Fibroblast of gingiva (primary cell): Measurements from ENCODE around the gene KANK3.
"Not testable (repeated sequence)": the region's sequence is repeated elsewhere in the genome, so short reads cannot be mapped to it uniquely, and the experiment has no call there.

Experiments used
- DNase-seq: peaks from one replicate; pipeline ENCODE4 v3.0.0-alpha.2; 2011; ENCODE audit warnings: low read depth

KANK3 gene

DNA sequence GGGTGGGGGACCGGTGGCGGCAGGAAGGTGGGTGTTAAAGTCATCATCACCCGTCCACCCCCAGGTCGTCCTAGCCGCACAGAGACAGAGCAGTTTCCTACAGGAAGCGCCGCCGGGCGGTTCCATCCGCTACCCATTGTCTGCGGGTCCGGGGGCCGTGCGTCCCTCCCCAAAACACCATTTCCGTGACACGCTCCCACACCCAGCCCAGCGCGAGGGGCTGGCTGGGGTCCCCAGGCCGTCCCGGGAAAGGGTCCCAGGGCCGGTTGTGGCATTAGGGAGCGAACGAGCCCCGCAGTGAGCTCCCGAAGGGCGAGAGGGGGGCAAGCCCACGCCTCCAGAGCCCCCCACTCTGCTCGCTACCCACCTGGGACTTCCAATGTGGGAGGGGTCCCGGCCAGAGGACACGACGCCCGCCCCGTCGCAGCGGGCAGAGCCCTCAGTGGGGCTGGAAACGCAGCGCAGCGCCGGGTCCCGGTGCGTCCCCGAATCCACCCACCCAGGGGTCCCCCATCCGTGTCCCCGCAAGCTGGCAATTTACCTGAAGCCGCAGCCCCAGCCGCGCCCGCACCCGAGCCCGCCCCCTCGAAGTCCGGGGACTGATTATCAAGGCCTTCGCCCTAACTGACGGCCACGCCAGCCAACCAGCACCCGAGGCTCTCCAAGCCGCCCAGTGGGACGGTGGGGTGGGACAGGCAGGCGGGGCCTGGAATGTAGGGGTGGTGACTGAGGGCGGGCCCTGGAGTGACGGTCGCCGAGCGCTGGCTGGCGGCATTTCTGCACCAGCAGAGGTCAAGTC, at the start of gene KANK3:
TSS of gene KANK3 (minus strand) at position 579 of the 799 bp plus-strand sequence. CDS start 5,434 bp downstream, outside the sequence.
- DNase-seq = peak; percentile 97

DNA sequence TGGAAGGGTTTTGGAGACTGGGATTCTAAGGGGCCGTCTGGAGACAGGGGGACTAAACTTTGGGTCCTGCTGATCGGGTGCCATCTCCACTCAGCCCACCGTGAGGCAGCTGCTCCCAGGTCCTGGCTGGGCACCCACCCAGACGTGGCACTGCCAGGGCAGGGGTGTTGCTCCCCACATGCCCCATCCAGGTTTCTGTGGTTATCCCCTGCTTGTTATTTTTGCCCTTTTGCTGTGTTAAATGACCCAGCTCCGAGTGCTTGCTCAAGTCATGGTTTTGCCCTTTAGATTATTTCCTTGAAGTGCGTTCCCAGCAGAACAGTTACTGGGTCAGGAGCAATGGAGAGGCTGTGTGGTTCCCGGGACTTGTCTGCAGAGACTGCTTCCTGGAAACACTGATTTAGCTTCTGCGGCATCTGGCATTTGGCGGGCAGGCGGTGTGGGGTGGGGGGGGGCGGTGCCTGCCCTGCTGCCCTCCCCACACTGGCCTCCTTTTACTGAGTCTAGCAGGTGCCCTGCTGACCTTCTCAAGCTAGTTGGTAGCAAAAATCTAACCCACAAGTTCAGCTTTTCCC, 49.0 kb upstream of the KANK3 start:
- DNase-seq = peak; percentile 68

DNA sequence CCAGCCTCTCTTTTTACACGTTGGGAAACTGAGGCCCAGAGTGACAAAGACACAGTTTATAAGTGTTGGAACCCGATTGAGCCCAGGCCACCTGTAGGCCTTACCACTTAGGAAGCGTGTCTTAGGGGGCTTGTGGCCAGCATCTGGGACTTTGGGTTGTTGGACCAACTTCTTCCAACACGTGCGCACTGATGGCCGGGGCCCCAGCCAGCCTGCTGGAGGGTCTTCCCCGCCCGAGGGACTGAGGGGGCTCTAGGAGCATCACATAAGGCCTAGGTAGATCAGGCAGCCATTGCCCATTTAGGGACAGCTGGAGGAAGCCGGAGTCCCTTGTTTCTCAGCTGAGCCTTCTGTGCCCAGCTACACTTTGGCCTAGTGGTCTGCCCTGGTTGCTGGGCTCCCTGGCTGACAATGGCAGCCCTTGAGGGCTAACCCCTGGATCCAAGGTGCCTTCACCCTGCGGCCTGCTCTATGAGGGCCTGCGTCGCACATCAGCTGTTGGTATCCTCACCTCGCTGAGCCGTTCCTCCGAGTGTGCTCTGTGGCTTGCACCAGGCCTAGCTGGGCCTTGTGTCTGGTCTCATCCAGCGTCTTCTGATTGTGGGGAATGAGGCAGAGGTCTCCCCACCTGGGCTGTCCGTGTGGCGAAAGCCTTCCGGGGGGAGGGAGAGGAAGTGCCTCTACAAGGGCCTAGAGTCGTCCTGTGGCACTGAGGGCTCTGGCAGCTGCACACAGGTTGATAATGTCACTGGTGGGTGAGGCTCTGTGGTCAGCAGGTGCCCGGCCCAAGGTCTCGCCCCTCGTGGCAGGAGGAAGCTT, 48.3 kb upstream of the KANK3 start:
- DNase-seq = no peak

DNA sequence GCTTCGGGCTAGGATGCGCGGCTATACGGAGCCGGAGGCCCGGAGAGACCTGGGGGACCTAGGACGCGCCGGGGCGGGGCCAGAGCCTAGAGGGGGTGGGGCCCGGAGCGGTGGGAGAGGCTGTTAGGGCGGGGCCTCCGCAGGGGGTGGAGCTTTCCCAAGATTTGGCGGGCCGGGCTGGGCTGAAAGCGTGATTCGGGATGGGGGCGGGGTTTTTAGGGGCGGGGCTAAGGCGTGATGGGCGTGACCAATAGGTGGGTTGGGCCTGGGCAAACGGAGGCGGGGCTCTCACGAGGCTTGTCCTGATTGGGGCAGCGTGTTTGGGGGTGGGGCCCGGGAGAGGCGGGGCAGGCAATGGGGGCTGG, 47.5 kb upstream of the KANK3 start:
- DNase-seq = peak; percentile 86

DNA sequence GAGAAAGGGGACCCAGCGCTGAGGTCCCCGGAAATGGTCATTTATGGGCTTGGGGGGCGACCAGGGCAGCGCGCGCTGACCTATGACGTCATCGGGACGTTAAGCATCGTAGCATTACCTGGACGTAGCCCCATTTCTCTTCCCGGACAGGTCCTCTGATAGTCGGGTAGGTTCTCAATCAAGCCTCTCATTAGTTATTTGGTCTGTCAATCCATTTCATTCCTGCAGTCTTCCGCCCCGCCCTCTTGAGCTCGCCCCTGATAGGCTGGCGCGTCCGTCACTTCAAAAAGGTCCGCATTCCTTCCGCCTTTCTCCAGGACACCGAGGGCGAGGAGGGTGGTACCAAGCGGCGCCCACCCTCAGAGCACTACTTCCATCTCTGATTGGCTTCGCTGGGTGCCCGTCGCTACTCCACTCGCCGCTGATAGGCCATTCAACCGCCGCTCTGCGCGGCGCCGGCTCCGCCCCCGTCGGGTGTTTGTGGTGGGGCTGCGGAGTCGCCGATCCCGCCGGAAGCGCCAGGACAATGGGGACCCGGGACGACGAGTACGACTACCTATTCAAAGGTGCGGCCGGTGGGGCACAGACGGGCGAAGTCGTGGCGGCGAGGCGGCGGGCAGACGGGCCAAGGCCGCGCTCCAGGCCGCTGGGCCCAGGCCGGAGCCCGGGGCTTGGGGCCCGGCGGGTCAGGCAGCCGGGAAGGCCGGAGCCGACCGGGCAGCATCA, 47.0 kb upstream of the KANK3 start, which contains the start of gene RAB11B:
TSS of gene RAB11B (plus strand) at position 470 of the 726 bp plus-strand sequence. CDS start at position 527, 57 bp downstream.
- peak; percentile 100 for DNase-seq

DNA sequence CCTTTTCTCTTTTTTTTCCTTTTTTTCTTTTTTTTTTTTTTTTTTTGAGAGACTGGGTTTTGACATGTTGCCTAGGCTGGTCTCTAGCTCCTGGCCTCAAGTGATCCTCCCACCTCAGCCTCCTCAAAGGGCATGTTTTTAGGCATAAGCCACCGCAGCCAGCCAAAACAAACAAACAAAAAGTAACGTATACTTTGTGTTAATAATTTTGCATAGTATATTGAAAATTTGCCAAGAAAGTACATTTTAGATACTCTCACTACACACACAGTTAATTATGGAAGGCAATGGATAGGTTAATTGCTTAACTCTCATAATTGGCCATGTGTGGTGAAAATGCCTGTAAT, 45.5 kb upstream of the KANK3 start:
- no peak for DNase-seq

DNA sequence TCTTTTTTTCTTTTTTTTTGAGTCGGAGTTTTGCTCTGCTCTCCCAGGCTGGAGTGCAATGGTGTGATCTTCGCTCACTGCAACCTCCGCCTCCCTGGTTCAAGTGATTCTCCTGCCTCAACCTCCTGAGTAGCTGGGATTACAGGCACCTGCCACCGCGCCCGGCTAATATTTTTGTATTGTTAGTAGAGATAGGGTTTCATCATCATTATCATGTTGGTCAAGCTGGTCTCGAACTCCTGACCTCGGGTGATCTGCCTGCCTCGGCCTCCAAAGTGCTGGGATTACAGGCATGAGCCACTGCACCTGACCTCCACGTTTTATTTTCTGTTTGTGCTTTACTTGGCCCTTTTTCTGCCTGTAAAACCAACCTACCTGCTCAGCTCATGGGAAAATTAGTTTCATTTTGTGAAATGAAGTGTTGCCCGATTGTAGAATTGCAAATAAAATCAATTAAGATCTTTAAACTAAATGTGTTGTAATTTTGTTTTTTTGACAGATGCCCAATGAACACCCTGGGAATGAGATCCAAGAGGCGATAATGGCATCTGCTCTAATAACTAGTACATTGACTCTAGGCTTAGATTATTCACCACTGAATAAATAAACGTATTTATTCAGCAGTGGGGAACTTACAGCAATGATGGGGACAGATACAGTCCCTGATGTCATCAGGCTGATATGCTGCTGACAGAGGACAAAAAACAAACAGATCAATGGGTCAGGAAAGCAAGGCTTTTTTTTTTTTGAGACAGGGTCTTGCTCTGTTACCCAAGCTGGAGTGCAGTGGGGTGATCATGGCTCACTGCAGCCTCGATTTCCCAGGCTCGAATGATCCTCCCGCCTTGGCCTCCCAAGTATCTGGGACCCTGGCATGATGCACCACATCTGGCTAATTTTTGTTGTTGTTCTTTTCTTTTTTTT, 44.9 kb upstream of the KANK3 start:
- DNase-seq = no peak

DNA sequence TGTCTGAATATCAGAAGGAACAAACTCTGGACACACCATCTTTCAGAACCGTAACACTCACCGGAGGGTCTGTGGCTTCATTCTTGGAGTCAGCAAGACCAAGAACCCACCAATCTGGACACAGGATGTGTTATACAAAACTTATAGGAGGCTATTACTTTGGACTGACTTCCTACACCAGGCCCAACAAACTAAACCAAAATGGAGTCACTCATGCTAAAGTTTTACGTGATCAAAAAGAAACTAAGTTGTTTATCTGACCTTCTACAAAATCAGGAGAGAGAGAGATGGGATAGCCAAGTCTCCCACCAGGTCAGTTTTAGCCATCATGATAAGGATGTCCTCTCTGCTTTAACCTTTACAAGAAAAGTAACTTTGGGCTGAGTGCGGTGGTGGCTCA, 43.9 kb upstream of the KANK3 start:
- no peak for DNase-seq

DNA sequence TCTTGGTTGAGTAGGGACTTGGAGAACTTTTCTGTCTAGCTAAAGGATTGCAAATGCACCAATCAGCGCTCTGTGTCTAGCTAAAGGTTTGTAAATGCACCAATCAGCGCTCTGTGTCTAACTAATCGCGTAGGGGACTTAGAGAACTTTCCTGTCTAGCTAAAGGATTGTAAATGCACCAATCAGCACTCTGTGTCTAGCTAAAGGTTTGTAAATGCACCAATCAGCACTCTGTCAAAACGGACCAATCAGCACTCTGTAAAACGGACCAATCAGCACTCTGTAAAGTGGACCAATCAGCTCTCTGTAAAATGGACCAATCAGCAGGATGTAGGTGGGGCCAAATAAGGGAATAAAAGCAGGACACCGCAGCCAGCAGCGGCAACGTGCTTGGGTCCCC, 43.4 kb upstream of the KANK3 start:
- DNase-seq = not testable (repeated sequence)

DNA sequence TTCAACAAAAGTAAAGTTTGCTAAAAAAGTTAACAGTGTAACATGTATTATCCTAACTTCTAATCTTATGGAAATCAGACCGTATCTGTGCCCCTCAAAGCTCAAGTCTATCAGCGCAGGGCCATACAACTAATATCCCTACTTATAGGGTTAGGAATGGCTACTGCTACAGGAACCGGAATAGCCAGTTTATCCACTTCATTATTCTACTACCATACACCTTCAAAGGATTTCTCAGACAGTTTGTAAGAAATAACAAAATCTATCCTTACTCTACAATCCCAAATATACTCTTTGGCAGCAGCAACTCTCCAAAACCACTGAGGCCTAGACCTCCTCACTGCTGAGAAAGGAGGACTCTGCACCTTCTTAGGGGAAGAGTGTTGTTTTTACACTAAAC, 42.5 kb upstream of the KANK3 start:
- not testable (repeated sequence) for DNase-seq

DNA sequence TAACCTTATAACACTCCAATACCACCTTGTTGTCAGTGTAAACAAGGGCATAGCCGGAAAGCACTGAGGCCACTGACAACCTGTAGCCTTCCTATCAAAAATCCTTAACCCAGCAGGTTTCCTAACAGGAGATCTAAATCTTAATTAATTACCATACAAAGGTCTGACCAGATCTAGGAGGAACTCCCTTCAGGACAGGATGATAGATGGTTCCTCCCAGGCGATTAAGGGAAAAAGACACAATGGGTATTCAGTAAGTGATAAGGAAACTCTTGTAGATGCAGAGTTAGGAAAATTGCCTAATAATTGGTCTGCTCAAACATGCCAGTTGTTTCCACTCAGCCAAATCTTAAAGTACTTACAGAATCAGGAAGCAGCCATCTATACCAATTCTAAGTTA, 42.0 kb upstream of the KANK3 start:
- not testable (repeated sequence) for DNase-seq

DNA sequence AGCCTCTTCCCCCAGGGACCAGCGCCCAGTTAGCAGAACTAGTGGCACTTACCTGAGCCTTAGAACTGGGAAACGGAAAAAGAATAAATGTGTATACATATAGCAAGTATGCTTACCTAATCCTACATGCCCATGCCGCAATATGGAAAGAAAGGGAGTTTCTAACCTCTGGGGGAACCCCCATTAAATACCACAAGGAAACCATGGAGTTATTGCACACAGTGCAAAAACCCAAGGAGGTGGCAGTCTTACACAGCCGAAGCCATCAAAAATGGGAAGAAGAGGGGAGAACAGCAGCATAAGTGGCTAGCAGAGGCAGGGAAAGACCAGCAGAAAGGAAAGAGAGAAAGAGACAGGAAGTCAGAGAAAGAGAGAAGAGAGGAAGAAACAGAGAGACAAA, 41.5 kb upstream of the KANK3 start:
- not testable (repeated sequence) for DNase-seq

DNA sequence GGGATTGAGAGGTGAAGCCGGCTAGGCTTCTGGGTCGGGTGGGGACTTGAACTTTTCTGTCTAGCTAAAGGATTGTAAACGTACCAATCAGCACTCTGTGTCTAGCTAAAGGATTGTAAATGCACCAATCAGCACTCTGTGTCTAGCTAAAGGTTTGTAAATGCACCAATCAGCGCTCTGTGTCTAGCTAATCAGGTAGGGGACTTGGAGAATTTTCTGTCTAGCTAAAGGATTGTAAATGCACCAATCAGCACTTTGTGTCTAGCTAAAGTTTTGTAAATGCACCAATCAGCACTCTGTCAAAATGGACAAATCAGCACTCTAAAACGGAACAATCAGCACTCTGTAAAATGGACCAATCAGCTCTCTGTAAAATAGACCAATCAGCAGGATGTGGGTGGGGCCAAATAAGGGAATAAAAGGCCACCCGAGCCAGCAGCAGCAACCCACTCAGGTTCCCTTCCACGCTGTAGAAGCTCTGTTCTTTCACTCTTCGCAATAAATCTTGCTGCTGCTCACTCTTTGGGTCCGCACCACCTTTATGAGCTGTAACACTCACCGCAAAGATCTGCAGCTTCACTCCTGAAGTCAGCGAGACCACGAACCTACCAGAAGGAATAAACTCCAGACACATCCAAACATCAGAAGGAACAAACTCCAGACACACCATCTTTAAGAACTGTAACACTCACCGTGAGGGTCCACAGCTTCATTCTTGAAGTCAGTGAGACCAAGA, 36.3 kb upstream of the KANK3 start:
- DNase-seq = not testable (repeated sequence)

DNA sequence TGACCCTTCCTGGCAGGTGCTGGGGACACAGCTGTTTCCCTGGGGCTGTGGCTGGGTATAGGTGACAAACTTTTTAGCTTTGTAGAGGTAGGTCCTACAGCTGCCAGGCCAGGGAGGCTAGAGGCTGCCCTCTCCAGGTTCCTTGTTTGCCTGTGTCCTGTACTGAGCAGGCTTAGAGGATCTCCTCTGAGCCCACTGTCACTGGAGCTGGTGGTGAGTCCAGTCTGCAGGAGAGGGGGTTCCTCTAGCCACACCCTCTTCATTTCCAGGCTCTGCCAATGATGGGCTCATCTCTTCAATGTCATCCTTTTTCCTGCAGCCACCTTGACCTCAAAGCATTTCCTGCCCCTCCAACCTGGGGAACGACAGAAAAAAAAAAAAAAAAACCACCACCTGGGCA, 34.5 kb upstream of the KANK3 start:
- no peak for DNase-seq

DNA sequence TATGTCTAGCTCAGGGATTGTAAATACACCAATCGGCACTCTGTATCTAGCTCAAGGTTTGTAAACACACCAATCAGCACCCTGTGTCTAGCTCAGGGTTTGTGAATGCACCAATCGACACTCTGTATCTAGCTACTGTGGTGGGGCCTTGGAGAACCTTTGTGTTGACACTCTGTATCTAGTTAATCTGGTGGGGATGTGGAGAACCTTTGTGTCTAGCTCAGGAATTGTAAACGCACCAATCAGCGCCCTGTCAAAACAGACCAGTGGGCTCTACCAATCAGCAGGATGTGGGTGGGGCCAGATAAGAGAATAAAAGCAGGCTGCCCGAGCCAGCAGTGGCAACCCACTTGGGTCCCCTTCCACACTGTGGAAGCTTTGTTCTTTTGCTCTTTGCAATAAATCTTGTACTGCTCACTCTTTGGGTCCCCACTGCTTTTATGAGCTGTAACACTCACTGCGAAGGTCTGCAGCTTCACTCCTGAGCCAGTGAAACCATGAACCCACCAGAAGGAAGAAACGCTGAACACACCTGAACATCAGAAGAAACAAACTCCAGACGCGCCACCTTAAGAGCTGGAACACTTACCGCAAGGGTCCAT, 33.4 kb upstream of the KANK3 start:
- not testable (repeated sequence) for DNase-seq

DNA sequence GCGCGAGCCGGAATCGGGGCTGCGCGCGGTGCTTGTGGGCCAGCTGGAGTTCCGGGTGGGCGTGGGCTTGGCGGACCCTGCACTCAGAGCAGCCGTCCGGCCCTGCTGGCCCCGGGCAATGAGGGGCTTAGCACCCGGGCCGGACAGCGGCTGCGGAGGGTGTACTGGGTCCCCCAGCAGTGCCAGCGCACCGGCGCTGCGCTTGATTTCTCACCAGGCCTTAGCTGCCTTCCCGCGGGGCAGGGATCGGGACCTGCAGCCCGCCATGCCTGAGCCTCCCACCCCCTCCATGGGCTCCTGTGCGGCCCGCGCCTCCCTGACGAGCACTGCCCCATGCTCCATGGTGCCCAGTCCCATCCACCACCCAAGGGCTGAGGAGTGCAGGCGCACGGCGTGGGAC, 32.7 kb upstream of the KANK3 start:
- not testable (repeated sequence) for DNase-seq

DNA sequence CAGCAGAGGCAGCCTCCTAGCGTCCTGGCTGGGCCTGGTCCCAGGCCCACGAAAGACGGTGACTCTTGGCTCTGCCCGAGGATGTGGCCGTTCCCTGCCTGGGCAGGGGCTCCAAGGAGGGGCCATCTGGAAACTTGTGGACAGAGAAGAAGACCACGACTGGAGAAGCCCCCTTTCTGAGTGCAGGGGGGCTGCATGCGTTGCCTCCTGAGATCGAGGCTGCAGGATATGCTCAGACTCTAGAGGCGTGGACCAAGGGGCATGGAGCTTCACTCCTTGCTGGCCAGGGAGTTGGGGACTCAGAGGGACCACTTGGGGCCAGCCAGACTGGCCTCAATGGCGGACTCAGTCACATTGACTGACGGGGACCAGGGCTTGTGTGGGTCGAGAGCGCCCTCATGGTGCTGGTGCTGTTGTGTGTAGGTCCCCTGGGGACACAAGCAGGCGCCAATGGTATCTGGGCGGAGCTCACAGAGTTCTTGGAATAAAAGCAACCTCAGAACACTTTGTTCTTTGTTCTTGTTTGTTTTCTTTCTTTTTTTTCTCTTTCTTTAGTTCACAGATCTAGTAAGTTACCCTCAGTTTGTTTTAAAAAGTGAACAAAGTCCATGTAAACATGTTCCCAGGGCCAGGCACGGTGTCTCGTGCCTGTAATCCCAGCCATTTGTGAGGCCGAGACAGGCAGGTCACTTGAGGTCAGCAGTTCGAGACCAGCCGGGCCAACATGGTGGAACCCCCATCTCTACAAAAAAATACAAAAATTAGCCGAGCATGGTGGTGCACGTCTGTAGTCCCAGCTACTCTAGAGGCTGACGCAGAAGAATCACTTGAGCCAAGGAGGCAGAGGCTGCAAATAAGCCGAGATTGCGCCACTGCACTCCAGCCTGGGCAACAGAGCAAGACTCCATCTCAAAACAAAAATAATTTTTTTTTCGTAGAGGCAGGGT, 31.1 kb upstream of the KANK3 start:
- DNase-seq = peak; percentile 51

DNA sequence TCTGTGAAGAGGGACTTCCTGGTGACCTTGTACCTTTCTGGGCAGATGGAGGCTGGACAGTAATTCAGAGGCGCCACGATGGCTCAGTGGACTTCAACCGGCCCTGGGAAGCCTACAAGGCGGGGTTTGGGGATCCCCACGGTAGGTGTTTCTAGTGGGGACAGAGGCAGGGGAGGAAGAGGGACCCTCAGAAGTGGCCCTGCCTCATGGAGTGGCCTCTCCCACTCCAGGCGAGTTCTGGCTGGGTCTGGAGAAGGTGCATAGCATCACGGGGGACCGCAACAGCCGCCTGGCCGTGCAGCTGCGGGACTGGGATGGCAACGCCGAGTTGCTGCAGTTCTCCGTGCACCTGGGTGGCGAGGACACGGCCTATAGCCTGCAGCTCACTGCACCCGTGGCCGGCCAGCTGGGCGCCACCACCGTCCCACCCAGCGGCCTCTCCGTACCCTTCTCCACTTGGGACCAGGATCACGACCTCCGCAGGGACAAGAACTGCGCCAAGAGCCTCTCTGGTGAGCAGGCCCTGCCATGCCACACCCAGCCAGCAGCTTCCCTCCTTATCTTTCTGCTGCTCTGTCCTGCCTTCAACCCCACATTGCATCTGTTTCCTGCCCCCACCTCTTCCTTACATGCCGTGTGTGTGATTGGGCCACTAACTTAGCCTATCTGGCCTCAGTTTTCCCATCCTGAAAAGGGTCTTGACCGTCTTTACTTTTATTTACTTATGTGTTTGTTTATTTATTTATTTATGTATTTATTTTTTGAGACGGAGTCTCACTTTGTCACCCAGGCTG, 28.1 kb upstream of the KANK3 start:
- no peak for DNase-seq
